Measurements from ENCODE around the gene FAM228B. TPM values are rescaled to one million over a fixed set of nuclear protein-coding genes. Genes with fewer than 3 reads are reported as not detected.

FAM228B gene
- total and polyA plus RNA-seq, 2 donors from 2014 or later = 23.2 to 35.2 TPM

Other genes starting within 250 kb of the FAM228B start
- gene ATAD2B, start 196.3 kb upstream of the FAM228B start, total RNA-seq = 28.7 TPM
- gene ATAD2B, start 196.3 kb upstream of the FAM228B start, polyA plus RNA-seq (ENCODE audit: insufficient read depth, low read depth, low replicate concordance) = 2.3 TPM
- 11.9 TPM for gene UBXN2A, start 183.0 kb upstream of the FAM228B start, total RNA-seq
- 7.9 TPM for gene UBXN2A, start 183.0 kb upstream of the FAM228B start, polyA plus RNA-seq (ENCODE audit: insufficient read depth, low read depth, low replicate concordance)
- gene MFSD2B, start 113.4 kb upstream of the FAM228B start, total RNA-seq = 0.54 TPM
- not detected for gene MFSD2B, start 113.4 kb upstream of the FAM228B start, polyA plus RNA-seq (ENCODE audit: insufficient read depth, low read depth, low replicate concordance)
- 11.7 TPM for gene WDCP, start 76.1 kb upstream of the FAM228B start, total RNA-seq
- gene WDCP, start 76.1 kb upstream of the FAM228B start, polyA plus RNA-seq (ENCODE audit: insufficient read depth, low read depth, low replicate concordance) = 2.9 TPM
- gene FKBP1B, start 73.7 kb upstream of the FAM228B start, total RNA-seq = 11.8 TPM
- gene FKBP1B, start 73.7 kb upstream of the FAM228B start, polyA plus RNA-seq (ENCODE audit: insufficient read depth, low read depth, low replicate concordance) = 19.8 TPM
- gene SF3B6, start 47.1 kb upstream of the FAM228B start, total RNA-seq = 74.8 TPM
- gene SF3B6, start 47.1 kb upstream of the FAM228B start, polyA plus RNA-seq (ENCODE audit: insufficient read depth, low read depth, low replicate concordance) = 170 TPM
- 45.1 TPM for gene TP53I3, start 38.6 kb upstream of the FAM228B start, total RNA-seq
- gene TP53I3, start 38.6 kb upstream of the FAM228B start, polyA plus RNA-seq (ENCODE audit: insufficient read depth, low read depth, low replicate concordance) = 85.0 TPM
- gene PFN4, start 135 bp upstream of the FAM228B start, total RNA-seq = 0.79 TPM
- 2.1 TPM for gene PFN4, start 135 bp upstream of the FAM228B start, polyA plus RNA-seq (ENCODE audit: insufficient read depth, low read depth, low replicate concordance)
- gene FAM228A, start 51.6 kb downstream of the FAM228B start, total RNA-seq = 0.76 TPM
- 0.39 TPM for gene FAM228A, start 51.6 kb downstream of the FAM228B start, polyA plus RNA-seq (ENCODE audit: insufficient read depth, low read depth, low replicate concordance)
- 72.8 TPM for gene ITSN2, start 237.1 kb downstream of the FAM228B start, total RNA-seq
- gene ITSN2, start 237.1 kb downstream of the FAM228B start, polyA plus RNA-seq (ENCODE audit: insufficient read depth, low read depth, low replicate concordance) = 20.1 TPM